HG03135 (cell line): ENCODE measurements around the gene MACROD2.

Experiments
- ATAC-seq: cut with Tn5 transposase; IDR thresholded peaks from one replicate; pipeline ENCODE4 v1.9.1; 2021; ENCODE audit warnings: mild to moderate bottlenecking, moderate library complexity; ENCODE audit not compliant: unreplicated experiment

MACROD2 gene

DNA sequence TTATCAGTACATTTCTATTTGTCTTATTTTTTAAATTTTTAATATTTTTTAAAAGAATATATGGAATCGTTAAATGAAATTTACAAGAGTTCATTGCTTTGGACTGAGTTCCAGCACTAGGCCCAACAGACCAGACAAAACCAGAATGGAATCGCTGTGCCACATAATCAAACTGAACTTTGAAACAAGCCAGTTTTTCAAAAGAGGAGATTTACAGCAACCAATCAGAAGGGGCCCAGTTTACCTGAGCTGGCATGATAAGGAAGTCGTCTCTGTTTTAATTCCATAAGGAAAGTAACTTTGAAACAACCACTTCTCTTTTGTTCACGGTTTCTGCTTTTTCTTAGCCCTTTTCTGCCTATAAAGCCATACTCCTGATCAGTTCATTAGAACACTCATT lies 635.7 kb downstream of the MACROD2 start:
- ATAC-seq, result no peak

DNA sequence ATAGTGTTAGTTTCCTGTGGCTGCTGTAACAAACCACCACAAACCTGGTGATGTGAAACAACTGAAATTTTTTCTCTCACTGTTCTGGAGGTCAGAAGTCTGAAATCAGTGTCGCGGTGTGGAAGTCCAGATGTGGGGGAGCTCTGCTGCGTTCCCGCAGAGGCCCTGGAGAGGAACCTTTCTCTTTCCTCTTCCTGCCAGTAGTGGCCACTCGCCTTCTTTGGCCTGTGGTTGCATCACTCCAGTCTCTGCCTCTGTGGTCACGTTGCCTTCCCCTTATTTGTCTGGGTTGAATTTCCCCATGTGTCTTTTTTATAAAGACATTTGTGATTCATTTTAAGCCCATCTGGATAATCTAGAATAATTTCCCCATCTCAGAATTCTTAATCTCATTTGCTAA lies 637.6 kb downstream of the MACROD2 start:
- ATAC-seq, result no peak

DNA sequence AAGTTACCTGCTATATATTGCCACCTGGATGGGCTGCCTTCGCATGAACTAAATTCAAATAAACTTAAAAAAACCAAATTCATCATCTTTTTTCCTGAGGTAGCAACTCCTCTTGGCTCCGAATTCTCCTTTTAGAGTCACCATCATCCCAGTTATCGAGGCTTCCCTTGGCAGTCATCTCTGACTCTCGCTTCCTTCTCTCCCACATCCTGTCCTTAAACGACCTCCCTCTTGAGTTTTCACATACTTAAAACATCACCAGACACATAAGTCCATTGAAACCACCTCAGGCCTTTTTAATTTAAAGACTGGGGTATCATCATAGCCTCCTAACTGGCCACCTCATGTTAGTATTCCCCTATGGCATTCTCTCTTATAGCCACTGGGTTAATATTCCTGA lies 638.2 kb downstream of the MACROD2 start:
- ATAC-seq, result no peak

DNA sequence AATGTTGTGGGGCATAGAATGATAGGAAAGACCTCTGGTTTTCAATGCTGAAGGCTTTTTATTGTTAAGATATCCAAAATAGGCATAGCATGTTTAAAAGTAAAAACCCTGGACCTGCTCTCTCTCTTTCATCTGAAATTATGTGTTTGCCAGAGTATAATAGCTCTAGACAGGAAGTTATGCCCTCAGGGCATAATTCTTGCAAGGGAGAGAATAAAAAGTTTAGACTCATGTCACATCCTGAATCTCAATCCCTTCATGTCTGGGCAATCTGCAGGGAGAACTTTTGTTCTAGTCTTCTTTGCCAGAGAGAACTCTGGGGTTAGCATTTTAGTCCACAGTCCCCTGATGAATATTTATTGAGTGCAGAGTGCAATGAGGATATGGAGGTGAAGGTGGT lies 639.3 kb downstream of the MACROD2 start:
- ATAC-seq, result no peak

DNA sequence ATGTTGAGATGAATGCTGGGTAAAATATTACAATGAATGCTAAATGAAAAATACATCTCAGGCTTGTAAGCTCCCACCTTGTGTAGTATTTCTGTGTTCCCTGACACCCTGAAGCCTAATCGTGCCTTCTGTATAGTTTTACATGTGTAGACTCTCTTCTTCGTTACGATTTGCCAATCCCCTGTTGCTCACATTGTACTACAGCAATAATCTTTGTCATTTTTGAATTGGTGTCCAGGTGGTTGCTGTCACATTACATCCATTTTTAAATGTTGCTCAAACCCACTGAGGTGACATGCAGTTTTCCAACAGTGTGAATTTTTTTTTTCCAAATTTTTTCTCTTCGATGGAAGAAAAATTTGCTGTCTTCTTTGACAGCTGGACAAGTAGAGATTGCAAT lies 642.1 kb downstream of the MACROD2 start:
- no peak for ATAC-seq

DNA sequence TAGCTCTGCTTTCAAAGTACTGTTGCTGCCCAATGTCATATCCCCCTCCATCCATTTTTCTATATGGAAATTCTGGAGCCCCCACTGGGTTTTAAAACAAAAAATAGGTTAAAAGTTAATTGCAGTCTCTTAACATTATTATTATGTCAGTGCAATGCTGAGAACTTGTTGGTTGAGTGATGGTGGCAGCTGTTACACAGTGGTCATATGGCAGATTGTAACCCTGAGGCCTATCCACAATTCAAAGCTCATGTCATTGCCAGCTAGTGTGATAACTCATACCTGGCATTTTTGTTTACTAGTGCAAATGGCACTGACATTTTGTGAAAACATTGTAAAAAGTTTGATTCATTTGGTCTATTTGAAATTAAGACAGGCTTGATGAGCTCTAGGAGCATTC lies 647.8 kb downstream of the MACROD2 start:
- ATAC-seq, result no peak

DNA sequence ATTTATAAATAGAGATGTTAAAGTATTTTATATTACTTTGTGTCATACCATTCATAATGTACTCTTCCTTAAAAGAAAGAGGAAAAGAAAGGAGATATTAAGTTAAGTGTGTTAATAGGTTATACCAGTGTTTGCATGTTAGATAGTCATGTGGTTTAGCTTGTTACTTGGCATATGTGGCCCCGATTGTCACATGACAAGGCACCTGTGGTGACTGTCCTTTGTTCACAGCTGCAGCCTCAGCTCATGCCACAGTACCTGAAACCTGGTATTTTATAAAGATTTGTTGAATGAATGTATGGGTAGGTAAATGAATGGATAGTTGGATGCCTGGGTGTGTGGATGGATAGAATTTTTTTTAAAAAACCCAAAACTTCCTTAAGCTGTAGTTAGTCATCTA lies 648.2 kb downstream of the MACROD2 start:
- ATAC-seq, result no peak

DNA sequence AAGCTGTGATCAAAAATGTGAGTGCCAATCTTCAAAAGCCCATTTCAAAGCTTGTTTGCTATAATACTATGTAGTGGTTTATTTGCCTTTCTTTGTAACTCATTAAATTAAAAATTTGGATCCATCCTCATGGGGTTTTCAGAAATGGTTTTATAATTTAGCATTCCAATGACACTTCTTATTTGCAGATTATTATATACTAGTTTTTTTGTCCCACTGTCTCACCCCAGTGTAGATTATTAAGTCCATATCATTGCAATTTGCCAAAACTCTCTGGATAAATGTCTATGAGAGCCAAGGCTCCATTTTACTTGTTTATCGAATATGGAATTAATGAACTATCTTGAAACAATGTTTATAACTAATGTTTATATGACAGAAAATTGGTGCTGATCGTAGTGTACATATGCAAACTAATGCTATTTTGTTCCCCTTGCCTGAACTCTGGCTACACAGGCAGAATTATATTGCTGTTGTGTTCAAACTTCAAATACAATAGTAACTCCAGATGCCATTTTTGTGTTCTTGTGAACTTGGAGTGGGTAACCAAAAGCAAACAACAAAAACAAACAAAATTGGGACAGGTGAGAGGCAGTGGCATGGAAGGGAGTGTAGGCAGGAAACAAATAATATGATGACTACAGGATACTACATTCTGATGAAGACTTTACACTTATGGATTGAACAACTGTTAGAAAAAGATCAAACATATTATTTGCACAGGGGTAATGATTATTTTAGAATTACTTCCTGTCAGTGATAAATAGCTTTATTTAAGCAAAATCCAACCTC lies 649.2 kb downstream of the MACROD2 start:
- ATAC-seq, result no peak

DNA sequence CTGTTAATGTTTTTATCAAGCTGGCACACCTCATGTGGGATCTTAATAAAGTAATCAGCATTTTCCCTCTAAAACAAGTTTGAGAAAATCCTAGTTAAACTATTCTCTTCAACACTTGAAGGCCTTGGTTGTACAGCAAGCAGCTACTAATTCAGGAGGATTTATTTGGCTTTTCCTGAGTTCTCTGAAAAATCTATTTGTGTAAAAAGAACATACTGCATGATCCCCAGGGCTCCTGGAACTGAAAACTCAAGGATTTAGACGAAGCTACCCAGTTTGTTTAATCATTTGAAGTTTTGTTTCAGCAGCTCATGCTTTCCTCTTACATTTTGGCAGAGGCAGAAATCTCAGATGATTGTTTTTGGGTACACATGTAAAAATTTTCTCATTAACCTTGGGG lies 651.7 kb downstream of the MACROD2 start:
- no peak for ATAC-seq

DNA sequence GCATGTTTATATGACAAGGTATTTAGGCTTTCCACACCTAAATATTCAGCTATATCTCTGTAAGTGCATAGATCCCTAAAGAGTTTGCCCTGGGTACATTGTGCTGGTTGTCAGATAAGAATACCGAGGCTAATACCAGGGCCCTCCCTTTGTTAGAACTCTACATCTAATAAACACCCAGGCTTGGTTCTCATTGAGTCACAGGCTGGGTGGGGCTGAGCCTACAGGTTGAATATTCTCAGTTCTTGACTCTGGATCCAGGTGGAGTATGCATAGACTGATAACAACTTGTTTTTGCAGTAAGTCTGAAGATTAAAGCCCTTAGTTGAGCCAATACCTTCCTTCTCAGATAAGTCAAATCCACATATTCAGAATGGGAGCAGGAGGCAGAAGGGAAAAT lies 654.3 kb downstream of the MACROD2 start:
- no peak for ATAC-seq

DNA sequence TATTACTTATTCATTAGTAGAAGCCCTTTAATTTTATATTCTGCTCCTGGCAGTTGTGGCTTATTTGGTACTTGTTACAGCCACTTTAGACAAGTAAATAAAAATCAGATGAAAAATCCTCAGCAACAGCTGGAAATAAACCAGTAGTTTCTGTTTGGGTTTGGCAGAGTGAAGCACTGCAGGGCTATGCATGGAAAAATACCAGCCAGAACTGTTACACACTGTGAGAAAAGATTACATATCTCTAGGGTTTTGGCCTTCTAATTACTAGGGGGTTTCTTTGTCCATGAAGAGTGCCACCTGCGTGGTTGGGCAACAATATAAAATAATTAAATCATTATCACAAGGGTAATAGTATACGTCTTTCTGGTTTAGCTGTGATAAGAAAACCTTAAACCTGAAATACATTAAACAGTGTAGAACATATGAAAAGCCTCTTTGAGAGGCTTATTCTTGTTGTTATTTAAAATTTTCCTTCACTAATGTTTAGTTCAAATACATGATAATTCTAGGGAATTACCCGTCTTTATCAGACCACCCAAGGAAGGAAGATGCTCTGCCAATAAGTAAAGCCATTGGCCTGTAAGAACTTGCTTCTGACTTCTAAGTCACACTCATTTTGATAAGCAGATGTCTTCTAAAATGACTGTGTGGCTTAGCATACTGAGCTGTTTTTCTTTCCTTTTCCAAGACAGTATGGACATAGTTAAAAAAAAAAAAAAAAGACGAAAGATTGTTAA lies 662.1 kb downstream of the MACROD2 start:
- ATAC-seq, result no peak

DNA sequence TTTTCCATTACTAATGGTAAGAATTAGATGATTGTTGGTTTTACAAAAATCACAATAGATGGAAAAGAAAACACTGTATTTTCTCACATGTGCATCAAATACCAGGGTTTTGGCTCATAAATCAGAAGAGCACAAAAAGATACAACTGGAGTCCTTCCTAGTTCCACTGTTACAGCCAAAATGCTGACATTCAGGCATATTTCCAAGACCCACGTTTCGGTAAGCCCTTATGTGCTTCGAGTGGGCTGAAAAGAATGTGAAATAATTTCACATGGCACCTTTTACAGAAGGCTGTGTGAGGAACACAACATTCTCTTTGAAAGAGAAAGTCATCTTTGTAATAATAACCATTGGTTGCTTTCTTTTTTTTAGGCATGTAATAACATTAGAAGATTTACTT lies 668.8 kb downstream of the MACROD2 start:
- ATAC-seq, result no peak

DNA sequence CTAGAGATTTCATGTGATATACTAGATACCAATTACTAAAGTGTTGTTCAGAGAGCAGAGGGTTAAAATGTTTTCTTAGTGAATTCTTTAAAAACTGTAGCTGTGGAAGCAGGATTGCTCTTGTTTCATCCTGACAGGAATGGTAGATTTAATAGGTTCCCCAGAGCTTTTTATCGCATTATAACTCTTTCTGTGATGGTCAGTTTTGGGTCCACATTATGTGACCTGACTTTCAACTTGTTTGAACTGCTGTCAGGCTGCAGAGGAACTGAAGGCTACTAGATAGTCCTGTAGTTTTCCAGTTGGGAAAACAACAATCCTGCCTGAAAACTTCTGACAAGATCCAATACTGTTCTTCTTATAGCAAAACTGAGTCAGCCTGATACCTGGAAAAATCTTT lies 671.4 kb downstream of the MACROD2 start:
- ATAC-seq, result no peak

DNA sequence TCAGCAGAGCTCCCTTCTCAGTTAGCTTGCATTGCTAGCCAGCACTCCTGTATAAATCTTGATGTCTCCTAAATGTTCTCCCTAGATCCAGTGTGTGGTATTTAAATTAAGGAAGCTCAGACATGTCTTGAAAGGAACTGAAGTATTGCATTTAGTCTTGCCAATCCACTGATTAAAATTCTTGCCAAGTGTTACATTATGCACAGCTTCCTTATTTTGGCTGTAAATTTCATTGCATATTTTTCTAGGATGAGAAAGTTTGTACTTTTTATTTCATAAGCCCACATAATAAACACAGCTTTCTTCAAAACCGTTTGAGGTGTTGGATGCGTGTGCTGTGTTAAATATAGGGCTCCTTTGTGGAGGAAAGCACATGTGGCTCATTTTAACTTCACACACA lies 671.9 kb downstream of the MACROD2 start:
- ATAC-seq, result no peak

DNA sequence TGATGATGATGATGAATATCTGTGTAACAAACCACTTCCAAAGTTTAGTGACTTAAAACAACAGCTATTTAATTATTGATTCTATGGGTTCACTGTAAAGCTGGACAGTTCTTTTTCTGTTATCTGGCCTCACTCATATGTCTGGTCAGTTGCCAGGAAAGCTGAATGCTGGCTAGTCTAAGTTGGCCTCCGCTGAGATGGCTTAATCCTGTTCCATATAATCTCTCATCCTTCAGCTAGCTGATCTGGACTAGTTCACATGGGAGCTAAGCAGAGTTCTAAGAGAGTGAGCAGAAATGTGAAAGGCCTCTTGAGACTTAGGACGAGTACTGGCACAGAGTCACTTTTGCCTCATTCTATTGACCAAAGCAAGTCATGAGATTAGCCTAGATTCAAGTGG lies 676.8 kb downstream of the MACROD2 start:
- no peak for ATAC-seq

DNA sequence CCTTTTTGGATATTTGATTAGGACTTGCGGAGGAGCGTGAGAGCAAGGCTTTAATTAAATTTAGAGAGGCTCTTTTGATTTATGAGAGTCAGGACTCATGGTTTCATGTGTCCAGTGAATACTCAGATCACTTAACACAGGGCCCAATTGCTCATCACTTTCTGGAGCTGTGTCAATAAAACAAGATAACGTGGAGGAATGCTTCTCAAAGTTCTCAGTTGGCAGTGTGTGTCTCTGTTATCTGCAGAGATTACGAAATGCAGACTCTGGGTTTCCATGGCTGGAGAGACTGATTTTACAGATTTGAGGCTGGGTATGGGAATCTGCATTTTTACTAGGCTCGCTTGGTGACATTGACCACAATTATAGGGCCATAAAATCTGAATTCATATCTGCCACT lies 677.8 kb downstream of the MACROD2 start:
- ATAC-seq, result no peak

DNA sequence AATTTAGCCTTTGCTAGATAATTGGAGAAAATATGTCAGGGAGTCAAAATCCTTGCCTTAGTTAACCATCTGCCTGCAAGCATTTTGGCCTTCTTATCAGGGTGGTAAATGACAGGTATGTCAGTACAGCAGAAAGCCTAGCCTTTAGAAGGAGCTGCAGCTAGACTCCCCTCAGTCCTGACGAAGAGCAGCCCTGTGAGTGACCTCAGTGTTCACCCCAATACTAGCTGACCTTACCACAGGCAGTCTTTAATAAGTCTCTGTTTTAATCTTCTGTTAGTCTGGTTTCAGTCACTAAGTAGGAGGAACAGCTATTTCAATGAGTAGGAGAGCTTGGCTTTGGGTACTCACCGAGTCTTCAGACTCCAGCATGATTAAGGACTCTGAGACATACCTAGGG lies 682.1 kb downstream of the MACROD2 start:
- ATAC-seq, result no peak

DNA sequence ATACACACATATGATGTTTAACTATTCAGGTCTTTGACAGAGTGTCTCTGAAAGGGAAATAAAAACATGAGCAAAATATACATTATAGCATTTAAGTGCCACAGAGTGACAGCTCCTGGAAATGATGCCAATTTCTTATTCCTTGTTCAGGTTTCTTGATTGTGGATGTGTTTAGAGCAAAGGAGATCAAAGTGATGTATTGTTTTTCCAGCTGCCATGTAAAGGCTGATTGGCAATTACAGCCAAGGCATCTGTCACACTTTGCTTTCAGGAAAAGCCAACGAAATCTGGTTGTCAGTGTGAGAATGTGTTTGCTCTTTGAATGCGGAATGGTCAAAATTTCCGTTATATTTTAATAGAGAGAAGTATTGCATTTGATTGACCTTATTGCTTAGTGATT lies 689.9 kb downstream of the MACROD2 start:
- no peak for ATAC-seq

DNA sequence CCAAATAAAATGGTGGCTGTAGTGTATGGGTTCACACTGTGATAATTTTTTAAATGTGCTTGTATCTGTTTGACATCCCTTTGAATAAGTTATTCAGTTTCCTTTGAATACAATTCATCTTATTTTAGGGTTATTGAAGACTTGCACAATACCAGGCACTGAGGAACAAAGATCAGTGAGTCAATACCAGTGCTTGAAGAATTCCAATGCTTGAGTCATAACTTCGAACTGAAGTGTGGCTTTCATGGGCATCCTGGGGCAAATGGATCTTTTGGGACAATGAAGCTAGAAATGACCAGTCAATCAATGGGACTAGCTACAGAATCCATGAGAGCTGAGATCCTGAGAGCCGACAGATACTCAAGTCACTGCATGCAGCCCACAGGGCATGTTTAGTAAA lies 692.0 kb downstream of the MACROD2 start:
- no peak for ATAC-seq

DNA sequence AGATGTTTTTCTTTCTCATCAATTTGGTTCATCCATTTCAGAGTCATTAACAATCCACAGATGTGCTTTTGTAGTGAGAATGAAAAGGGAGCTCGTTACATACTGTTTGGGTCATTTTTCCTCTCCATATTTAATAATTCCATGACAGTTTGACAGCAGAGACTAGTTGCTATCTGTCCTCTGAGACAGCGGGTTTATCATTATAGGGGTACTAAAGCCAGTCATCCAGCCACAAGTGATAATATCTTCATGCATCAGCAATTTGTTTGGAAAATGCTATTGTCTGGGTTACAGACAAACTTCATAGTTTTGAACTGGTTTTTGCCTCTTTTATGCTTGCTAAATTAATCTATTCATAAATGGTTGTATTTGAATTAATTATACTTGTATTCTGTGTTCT lies 692.7 kb downstream of the MACROD2 start:
- ATAC-seq, result no peak

DNA sequence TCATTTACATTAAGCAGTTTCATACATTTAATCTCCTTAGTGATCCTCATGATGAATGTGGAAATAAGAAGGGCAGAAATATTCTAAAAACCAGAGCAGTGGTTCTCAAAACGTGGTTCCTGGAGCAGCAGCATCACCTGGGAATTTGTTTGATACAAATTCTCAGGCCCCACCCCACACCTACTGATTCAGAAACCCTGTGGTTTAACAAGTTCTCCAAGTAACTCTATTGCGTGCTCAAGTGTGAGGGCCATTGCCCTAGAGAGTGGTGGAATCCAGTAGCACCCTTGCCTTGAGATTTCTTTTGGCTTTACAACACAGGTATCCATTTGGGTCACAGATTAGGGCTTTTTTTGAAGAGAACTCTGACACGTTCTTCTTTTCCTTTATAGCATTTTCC lies 696.7 kb downstream of the MACROD2 start:
- ATAC-seq, result no peak

DNA sequence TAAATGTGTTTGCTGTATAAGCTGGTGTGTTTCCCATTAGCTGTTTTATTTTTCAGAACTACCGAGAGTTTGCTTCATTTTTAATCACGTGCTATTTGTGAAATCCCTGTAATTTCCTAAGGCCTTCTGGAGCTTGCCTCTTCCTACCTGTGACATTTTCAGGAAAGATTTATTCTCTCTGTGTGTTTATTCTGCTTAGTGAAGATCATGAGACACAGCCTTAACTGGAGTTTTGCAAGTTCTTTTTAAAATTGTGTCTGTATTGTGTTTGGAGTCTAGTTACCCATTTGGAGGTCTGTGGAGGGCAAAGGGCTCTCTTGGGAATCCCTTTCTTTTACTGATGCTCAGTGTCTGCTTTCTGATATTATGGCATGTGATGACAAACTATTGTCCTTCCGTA lies 701.2 kb downstream of the MACROD2 start:
- ATAC-seq, result no peak

DNA sequence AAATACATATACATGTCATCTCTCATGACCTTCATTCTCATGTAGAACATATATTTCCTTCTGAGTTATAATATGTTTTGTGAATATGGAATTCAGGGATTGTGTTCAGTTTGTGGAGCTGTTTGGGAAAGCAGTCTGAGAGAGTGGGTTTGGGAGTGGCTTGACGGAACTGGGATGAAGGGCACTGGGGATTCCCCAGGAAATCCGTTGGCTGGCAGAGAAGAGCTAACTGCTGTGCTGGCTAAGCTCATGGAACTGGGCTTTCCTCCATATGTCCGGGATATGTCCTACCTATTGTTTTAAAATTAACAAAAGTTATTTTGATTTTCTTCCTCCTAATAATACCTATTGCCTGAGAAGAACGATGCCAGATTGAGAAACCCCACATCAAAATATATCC lies 701.6 kb downstream of the MACROD2 start:
- no peak for ATAC-seq
